Activated CD4-positive, alpha-beta T cell treated with anti-CD3 and anti-CD28 coated beads, Interleukin-2, amount 50 U/mL, for 16 hours (primary cell): ENCODE measurements around the gene ASL.
"Not testable (repeated sequence)": the region's sequence is repeated elsewhere in the genome, so short reads cannot be mapped to it uniquely, and the experiment has no call there.

Experiments
- DNase-seq: peaks from one replicate; pipeline ENCODE4 v3.0.0-alpha.2; 2020

ASL gene

GRCh38 chr7:66075590-66076461 is at the start of gene ASL:
ASL (plus strand) TSS chr7:66075819; CDS start chr7:66076082, 263 bp downstream.
- peak; percentile 90 for DNase-seq

- DNase-seq, result not testable (repeated sequence)
Measured at GRCh38 chr7:66028342-66028741, 47.3 kb upstream of the ASL start.

GRCh38 chr7:66033471-66034385 is 41.9 kb upstream of the ASL start:
- no peak for DNase-seq

- not testable (repeated sequence) for DNase-seq
Measured at GRCh38 chr7:66034436-66035010, 41.1 kb upstream of the ASL start.

- DNase-seq, result no peak
Measured at GRCh38 chr7:66036382-66036781, 39.2 kb upstream of the ASL start.

- DNase-seq, result no peak
Measured at GRCh38 chr7:66036788-66037187, 38.8 kb upstream of the ASL start.

GRCh38 chr7:66039094-66039670 is 36.4 kb upstream of the ASL start:
- DNase-seq, result no peak

- peak; percentile 14 for DNase-seq
Measured at GRCh38 chr7:66043681-66044497, 31.7 kb upstream of the ASL start.

- not testable (repeated sequence) for DNase-seq
Measured at GRCh38 chr7:66044498-66044854, 31.1 kb upstream of the ASL start.

GRCh38 chr7:66047426-66047825 is 28.2 kb upstream of the ASL start:
- DNase-seq, result no peak

- DNase-seq, result not testable (repeated sequence)
Measured at GRCh38 chr7:66049886-66050285, 25.7 kb upstream of the ASL start.

- DNase-seq, result no peak
Measured at GRCh38 chr7:66050337-66050957, 25.2 kb upstream of the ASL start.

- no peak for DNase-seq
Measured at GRCh38 chr7:66050990-66051448, 24.6 kb upstream of the ASL start.

GRCh38 chr7:66052447-66052846 is 23.2 kb upstream of the ASL start:
- DNase-seq, result no peak

GRCh38 chr7:66054063-66054462 is 21.6 kb upstream of the ASL start:
- DNase-seq, result peak; percentile 9

GRCh38 chr7:66055321-66055956 is 20.2 kb upstream of the ASL start:
- peak; percentile 19 for DNase-seq

- DNase-seq, result no peak
Measured at GRCh38 chr7:66060796-66061195, 14.8 kb upstream of the ASL start.

GRCh38 chr7:66069732-66070131 is 5.9 kb upstream of the ASL start:
- DNase-seq, result no peak

- DNase-seq, result no peak
Measured at GRCh38 chr7:66070222-66070621, 5.4 kb upstream of the ASL start.

GRCh38 chr7:66072208-66072607 is 3.4 kb upstream of the ASL start:
- not testable (repeated sequence) for DNase-seq
